K562 (cell line): ENCODE results near the gene CCNY. TPM values are rescaled to one million over a fixed set of nuclear protein-coding genes. Genes with fewer than 3 reads are reported as not detected.

Experiments used
- CREB5 ChIP-seq: fragments of 250-450 bp; sonication (Bioruptor Pico); IDR thresholded peaks from 2 replicates; pipeline ENCODE4 v1.5.0; 2020; ENCODE audit warnings: mild to moderate bottlenecking
- EP300 ChIP-seq: IDR thresholded peaks from 2 replicates; pipeline ENCODE4 v1.6.1; 2012; ENCODE audit warnings: low read length, improper control_type of control experiment
- HNRNPK ChIP-seq: fragments of 200-400 bp; formaldehyde crosslinking; IDR thresholded peaks from one replicate; pipeline ENCODE4 v1.6.1; 2018; ENCODE audit warnings: mild to moderate bottlenecking, low read depth, low read length; ENCODE audit not compliant: poor library complexity, severe bottlenecking
- KHSRP ChIP-seq: fragments of 450-650 bp; IDR thresholded peaks from 2 replicates; pipeline ENCODE4 v1.6.1; 2017
- MGA ChIP-seq: fragments of 450-650 bp; IDR thresholded peaks from 2 replicates; pipeline ENCODE4 v1.6.1; 2016; ENCODE audit warnings: mild to moderate bottlenecking, moderate library complexity
- NR2F6 ChIP-seq: fragments of 450-650 bp; formaldehyde crosslinking; IDR thresholded peaks from 2 replicates; pipeline ENCODE4 v1.4.0; 2020; ENCODE audit warnings: mild to moderate bottlenecking
- PRMT5 ChIP-seq: sonication (generic); formaldehyde crosslinking; IDR thresholded peaks from 2 replicates; pipeline ENCODE4 v1.5.0; 2020; ENCODE audit warnings: missing genetic modification reagents
- ZKSCAN8 ChIP-seq: fragments of 200-800 bp; sonication (Bioruptor generic); IDR thresholded peaks from 2 replicates; pipeline ENCODE4 v1.6.1; 2016; ENCODE audit warnings: missing genetic modification characterization, missing compliant biosample characterization
- ZNF217 ChIP-seq: sonication (generic); formaldehyde crosslinking; IDR thresholded peaks from 2 replicates; pipeline ENCODE4 v1.8.0; 2022; ENCODE audit warnings: mild to moderate bottlenecking, missing genetic modification reagents
- ZNF76 ChIP-seq: fragments of 250-450 bp; sonication (Bioruptor Pico); IDR thresholded peaks from 2 replicates; pipeline ENCODE4 v1.4.0; 2020; ENCODE audit warnings: mild to moderate bottlenecking, moderate library complexity, borderline replicate concordance
- ZNF785 ChIP-seq: fragments of 250-450 bp; sonication (Bioruptor Pico); IDR thresholded peaks from 2 replicates; pipeline ENCODE4 v1.4.0; 2020; ENCODE audit warnings: mild to moderate bottlenecking
- polyA plus RNA-seq, 8 experiments: library from polyadenylated mRNA; depleted of rRNA in 4 of 8; stranded (reverse) in 5 of 8; unstranded in 3 of 8; fragments of >200 nt; fragmentation: Nextera tagmentation in 2 of 8; fragmentation: Illumina TruSeq in 1 of 8; extraction: Ambion mirVana in 2 of 8; extraction: Trizol in 1 of 8; gene quantifications; 2 replicates each; pipeline versions ENCODE4 v1.2.1 to v1.2.3, GENCODE V29; 2011 to 2014; ENCODE audit warnings: inconsistent platforms in 1 of 8, missing spikeins in 1 of 8
- total RNA-seq, 7 experiments: library from RNA; depleted of rRNA in 6 of 7; stranded (reverse); fragments of >200 nt in 6 of 7; fragmentation: Illumina TruSeq in 2 of 7; extraction: Trizol in 2 of 7; gene quantifications; 2 replicates each; pipeline versions ENCODE4 v1.2.1 to v1.2.3, GENCODE V29; 2011 to 2021; ENCODE audit warnings: low replicate concordance in 1 of 7
- TF ChIP-seq, protein P1 (sequence below), 2 experiments: fragments of 250-450 bp in 1 of 2; fragments of 450-650 bp in 1 of 2; sonication (Bioruptor Pico) in 1 of 2; IDR thresholded peaks; 2 replicates each; pipeline versions ENCODE4 v1.6.1 to v1.8.0; 2016 to 2021; ENCODE audit warnings: mild to moderate bottlenecking in 2 of 2, moderate library complexity in 2 of 2, missing compliant biosample characterization in 1 of 2, missing genetic modification characterization in 1 of 2
- TF ChIP-seq, protein P2 (sequence below): sonication (generic); formaldehyde crosslinking; IDR thresholded peaks from 2 replicates; pipeline ENCODE4 v1.8.1; 2023; ENCODE audit warnings: mild to moderate bottlenecking, missing genetic modification reagents

CCNY gene
- total and polyA plus RNA-seq, 9 of the 15 experiments (the other 6 are each of a cell fraction or from before 2014, with no cell fraction given), result 8.4 to 109 (median 38.6) TPM

- TF ChIP-seq NR2F6 (no peak), ZKSCAN8 (CRISPR knock-in tag) (no peak), MGA (no peak), CREB5 (CRISPR knock-in tag) (no peak), KHSRP (no peak), ZNF785 (CRISPR knock-in tag) (no peak), PRMT5 (CRISPR knock-in tag) (no peak), EP300 (peak; percentile 40; the same call in 1 of the 2 replicates), ZNF76 (no peak), ZNF217 (CRISPR knock-in tag) (no peak), HNRNPK (no peak)
- TF ChIP-seq, protein P1, sequence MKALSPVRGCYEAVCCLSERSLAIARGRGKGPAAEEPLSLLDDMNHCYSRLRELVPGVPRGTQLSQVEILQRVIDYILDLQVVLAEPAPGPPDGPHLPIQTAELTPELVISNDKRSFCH (CRISPR knock-in tag; IDR thresholded peaks at IDR 0.05), result no peak
- TF ChIP-seq, protein P1 (tag; IDR thresholded peaks at IDR 0.05), result no peak
- TF ChIP-seq, protein P2, sequence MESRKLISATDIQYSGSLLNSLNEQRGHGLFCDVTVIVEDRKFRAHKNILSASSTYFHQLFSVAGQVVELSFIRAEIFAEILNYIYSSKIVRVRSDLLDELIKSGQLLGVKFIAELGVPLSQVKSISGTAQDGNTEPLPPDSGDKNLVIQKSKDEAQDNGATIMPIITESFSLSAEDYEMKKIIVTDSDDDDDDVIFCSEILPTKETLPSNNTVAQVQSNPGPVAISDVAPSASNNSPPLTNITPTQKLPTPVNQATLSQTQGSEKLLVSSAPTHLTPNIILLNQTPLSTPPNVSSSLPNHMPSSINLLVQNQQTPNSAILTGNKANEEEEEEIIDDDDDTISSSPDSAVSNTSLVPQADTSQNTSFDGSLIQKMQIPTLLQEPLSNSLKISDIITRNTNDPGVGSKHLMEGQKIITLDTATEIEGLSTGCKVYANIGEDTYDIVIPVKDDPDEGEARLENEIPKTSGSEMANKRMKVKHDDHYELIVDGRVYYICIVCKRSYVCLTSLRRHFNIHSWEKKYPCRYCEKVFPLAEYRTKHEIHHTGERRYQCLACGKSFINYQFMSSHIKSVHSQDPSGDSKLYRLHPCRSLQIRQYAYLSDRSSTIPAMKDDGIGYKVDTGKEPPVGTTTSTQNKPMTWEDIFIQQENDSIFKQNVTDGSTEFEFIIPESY, result no peak
These were observed 76.7 kb downstream of the CCNY start (continued) for GRCh38 chr10:35412900-35413491.
